ENCODE data around the gene CTIF.
"Not testable (repeated sequence)": the region's sequence is repeated elsewhere in the genome, so short reads cannot be mapped to it uniquely, and the experiment has no call there.

CTIF gene

GRCh38 chr18:48500517-48500916 lies 38.3 kb upstream of the CTIF start:
- Mint-ChIP-seq H3K4me1 (no peaks in the 10 kb centered on the region), H3K4me3 (no peak overlapping the region), H3K36me3 (ENCODE audit: low read depth) (no peaks in the 10 kb centered on the region), H3K9me3 (peaks cover 44% of the 10 kb centered on the region), H3K27ac (no peak overlapping the region), H3K27me3 (ENCODE audit: low read depth, poor library complexity) (no peaks in the 10 kb centered on the region)
- DNase-seq = no peak
- TF ChIP-seq CTCF (IDR thresholded peaks at IDR 0.05) = no peak

- Mint-ChIP-seq H3K27me3 (ENCODE audit: low read depth, poor library complexity) (no peaks in the 10 kb centered on the region), H3K4me1 (no peaks in the 10 kb centered on the region), H3K36me3 (ENCODE audit: low read depth) (no peaks in the 10 kb centered on the region), H3K27ac (no peak overlapping the region), H3K4me3 (no peak overlapping the region), H3K9me3 (peaks cover 47% of the 10 kb centered on the region)
- no peak for DNase-seq
- TF ChIP-seq CTCF (IDR thresholded peaks at IDR 0.05) = no peak
These were observed 35.9 kb upstream of the CTIF start for GRCh38 chr18:48502906-48503305.

GRCh38 chr18:48504819-48505218 lies 34.0 kb upstream of the CTIF start:
- no peak for DNase-seq
- no peaks in the 10 kb centered on the region for H3K4me1 Mint-ChIP-seq
- no peak overlapping the region for H3K27ac Mint-ChIP-seq
- no peak for TF ChIP-seq CTCF (IDR thresholded peaks at IDR 0.05)
- no peak overlapping the region for H3K4me3 Mint-ChIP-seq
- peaks cover 53% of the 10 kb centered on the region for H3K9me3 Mint-ChIP-seq
- H3K27me3 Mint-ChIP-seq (ENCODE audit: low read depth, poor library complexity) = no peaks in the 10 kb centered on the region
- H3K36me3 Mint-ChIP-seq (ENCODE audit: low read depth) = no peaks in the 10 kb centered on the region

- not testable (repeated sequence) for H3K27ac Mint-ChIP-seq; H3K36me3 Mint-ChIP-seq (ENCODE audit: low read depth); H3K4me3 Mint-ChIP-seq; DNase-seq; H3K27me3 Mint-ChIP-seq (ENCODE audit: low read depth, poor library complexity); H3K4me1 Mint-ChIP-seq
- H3K9me3 Mint-ChIP-seq = peaks cover 53% of the 10 kb centered on the region
These were observed 31.8 kb upstream of the CTIF start for GRCh38 chr18:48506983-48507568.

- H3K27me3 Mint-ChIP-seq (ENCODE audit: low read depth, poor library complexity); H3K27ac Mint-ChIP-seq; H3K4me1 Mint-ChIP-seq; H3K4me3 Mint-ChIP-seq; DNase-seq; H3K36me3 Mint-ChIP-seq (ENCODE audit: low read depth): not testable (repeated sequence)
- peaks cover 16% of the 10 kb centered on the region for H3K9me3 Mint-ChIP-seq
These were observed 26.3 kb upstream of the CTIF start for GRCh38 chr18:48512498-48512897.

- Mint-ChIP-seq H3K4me1 (no peaks in the 10 kb centered on the region), H3K4me3 (no peak overlapping the region), H3K36me3 (ENCODE audit: low read depth) (no peaks in the 10 kb centered on the region), H3K9me3 (no peaks in the 10 kb centered on the region), H3K27ac (no peak overlapping the region), H3K27me3 (ENCODE audit: low read depth, poor library complexity) (peaks cover 6% of the 10 kb centered on the region)
- DNase-seq = no peak
- no peak for TF ChIP-seq CTCF (IDR thresholded peaks at IDR 0.05)
These were observed 24.0 kb upstream of the CTIF start for GRCh38 chr18:48514786-48515185.

- no peak overlapping the region for H3K4me3 Mint-ChIP-seq
- no peak for TF ChIP-seq CTCF (IDR thresholded peaks at IDR 0.05)
- H3K27ac Mint-ChIP-seq = peak overlapping the region; percentile 6
- DNase-seq = no peak
- H3K27me3 Mint-ChIP-seq (ENCODE audit: low read depth, poor library complexity) = peaks cover 15% of the 10 kb centered on the region
- no peaks in the 10 kb centered on the region for H3K9me3 Mint-ChIP-seq
- H3K4me1 Mint-ChIP-seq = no peaks in the 10 kb centered on the region
- H3K36me3 Mint-ChIP-seq (ENCODE audit: low read depth) = no peaks in the 10 kb centered on the region
These were observed 21.8 kb upstream of the CTIF start for GRCh38 chr18:48517048-48517447.
